HG02642 (cell line): ENCODE data around the gene BLOC1S1.

Experiments used
- ATAC-seq: cut with Tn5 transposase; IDR thresholded peaks from one replicate; pipeline ENCODE4 v1.9.1; 2021; ENCODE audit warnings: mild to moderate bottlenecking; ENCODE audit not compliant: unreplicated experiment, poor library complexity

Gene BLOC1S1

DNA sequence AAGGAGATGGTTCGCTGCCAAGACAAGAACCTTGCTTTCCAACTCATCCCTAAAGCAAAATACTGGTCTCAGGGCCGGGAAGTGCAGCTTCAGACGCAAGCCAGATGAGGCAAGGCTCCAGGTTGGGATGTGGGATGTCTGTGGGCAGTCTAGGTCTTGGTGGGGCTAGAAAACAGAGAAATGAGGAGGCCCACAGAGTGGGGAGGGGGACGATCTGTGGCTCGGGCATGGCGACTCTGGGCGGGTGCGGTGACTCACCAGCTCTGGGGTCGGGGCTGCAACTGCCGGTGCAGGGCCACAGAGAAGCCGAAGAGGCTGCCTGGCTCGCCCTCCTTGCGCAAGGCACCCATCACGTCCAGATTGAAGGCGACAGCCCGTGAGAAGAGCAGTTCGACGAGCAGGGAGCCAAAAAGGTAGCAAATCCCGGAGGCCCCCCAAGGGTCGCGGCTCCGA, 8.6 kb upstream of the BLOC1S1 start:
- no peak for ATAC-seq

DNA sequence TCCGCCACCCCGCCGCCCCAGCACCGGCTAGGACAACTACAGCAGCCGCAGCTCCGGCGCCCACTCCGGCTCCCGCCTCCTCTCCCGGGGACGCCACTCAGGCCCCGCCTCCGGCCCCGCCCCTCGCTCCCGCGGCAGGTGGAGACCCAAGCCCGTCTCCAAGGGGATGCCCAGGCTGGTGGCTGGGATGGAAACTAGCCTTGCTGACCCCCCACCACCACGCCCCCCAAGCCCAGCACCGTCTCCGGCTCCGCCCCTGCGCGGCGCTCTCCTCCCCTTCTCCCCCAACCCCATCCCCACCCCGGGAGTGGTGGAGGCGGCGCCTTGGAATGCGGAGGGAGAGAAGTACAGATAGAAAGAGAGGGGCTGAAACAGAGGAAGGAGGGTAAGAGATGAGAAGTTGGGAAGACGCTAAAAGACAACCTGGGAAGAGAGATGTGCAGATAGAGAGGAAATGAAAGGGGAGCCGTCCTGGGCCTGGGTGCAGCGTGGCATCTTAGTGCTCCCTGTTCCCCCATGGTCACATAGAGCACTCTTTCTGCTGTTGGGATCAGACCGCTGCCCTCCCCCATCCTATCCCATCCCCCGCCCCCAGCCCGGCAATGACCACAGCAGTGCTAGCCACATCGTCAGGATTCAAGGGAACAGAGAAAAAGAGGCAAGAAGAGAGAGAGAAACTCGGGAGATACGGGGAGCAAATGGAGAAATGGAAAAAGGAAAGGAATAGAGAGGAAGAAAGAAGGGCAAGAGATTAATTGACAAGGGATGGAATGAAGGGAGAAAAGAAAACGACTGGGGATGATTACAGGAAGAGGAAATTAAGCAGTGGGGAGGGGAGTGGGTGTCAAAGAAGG, 7.8 kb upstream of the BLOC1S1 start, which contains the start of gene ITGA7:
Gene ITGA7, minus strand, starts transcription at position 64 of the 854 bp plus-strand sequence. CDS start 222 bp downstream, outside the sequence.
- ATAC-seq, result peak; percentile 61

DNA sequence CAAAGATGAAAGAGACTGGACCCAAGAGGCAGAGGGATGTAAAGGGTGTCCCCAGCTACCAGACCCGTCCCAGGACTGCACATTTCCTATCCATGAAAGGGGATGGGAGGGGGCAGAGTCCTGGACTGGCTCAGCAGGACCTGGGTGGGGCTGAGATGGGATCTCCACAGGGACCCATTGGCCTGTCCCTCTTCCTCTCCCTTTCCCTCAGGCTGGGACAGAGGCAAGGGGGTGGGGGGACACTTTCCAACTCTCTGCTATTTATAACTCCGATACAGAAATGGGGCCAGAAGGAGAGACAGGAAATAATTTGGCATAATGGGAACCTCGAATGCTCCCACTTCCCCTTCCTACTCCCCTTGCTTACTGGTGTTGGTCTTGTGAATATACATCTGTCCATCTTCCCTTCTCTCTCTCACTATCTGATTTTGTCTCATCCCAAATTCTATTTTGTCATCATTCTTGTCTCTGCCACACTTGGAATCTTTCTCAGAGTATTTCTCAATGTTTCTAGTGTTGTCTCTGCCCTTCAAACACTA, 7.1 kb upstream of the BLOC1S1 start:
- no peak for ATAC-seq

DNA sequence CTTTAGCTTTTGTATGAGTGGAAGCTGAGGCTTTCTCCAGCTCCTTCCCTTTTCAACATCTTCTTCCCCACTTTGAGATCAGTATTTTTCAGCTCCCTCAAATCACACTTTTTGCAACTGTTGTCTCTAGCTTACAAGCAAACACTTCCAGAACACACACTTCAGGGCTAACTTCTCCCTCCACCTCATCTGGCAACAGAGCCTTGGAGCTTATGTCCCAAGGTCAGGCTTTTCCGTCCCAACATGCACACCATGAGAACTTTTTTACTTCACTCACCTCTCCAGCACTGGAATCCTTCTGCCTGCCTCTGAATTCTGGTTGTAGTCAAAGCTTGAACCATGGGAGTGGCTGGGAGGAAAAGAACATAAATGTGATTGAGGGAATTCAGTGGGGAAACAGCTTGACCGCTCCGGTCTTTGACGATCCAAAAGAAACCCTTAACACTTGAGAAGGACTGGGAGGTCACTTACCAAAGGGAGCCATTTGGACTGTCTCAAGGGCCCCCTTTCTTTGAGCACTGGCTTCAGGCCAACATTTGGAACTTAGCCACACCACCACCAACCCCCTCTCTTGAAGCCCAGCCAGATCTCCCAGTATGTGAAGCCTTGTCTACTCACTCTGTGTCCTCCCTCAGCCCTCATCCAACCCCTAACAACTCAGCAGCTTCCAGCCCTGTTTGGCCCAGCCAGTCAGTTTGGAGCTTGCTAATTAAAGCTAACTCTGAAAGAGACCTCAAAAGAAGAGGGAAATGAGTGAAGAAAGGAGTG, 3.9 kb upstream of the BLOC1S1 start:
- ATAC-seq, result no peak

DNA sequence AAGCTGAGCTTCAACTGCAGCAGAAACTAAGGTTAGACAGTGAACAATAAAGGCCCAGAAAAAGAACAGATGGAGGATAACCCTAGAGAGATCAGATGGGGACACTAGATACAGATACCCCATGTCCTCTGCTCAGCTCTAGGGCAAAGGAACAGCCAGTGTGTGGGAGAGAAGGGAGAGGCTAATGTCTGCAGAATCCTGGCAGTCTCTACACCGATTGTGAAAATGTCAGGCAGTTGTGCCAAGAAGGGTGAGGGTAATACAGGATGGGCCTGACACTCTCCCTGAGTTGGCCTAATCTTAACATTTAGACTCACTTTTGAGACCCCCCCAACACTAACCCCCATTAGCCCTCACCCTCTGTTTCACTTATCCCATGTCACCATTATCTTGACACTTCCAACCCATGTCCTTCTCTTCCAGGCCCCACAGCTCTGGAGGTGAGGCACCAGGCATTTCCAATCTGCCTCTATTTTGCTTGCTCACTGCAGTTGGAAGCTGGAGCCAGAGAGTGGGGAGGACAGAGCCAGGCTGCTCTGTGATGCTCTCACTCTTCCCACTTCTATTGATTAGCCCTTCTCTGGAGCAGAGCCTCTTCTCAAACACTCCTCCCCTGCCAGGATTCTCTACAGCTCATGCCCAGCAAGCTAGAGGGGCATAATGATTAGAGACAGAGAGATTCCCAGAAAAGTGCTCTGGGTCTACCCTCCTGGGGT, 3.0 kb upstream of the BLOC1S1 start:
- no peak for ATAC-seq

DNA sequence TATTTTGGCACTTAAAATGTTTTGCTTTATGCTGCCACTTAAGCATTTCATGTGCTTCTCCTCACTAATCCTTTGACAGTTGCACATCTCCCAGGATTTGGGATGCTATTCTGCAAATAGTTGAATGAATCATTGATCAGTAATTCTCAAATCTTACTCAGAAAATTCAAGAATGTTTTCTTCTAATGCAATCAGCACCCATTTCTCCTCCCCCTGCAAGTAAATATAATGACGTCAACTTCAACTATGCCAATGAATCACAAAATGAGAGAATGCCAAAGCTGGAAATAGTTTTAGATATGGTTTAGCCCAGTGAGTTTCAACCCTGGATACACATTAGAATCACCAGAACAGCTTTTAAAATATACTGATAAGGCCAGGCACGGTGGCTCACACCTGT, 2.1 kb upstream of the BLOC1S1 start:
- ATAC-seq, result no peak

DNA sequence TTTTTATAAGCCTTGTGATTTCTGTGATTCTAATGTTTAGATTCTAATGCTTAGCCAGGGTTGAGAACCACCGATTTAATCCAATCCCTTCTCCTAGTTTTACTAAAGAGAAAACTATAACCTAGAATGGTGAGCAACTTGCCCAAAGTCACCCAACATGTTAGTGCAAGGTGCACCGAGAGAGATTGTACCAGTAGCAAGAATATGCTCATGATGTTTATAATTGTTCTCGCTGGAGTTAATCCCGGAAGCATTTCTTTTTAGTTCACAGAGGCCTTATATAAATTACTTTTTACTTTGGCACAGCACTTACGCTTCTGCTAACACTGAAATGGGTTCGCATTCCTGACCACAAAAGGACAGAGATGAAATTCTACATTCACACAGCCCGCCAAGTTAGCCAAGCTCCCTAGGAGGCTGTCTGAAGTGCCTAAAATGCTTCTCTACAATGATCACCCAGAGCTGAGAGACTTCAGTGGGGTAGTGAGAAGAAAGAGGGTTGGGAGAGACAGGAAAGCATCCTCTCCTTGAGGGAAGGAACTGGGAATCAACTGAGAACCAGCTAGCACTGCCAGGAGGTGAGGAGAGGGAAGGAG, 579 bp upstream of the BLOC1S1 start:
- ATAC-seq, result no peak

DNA sequence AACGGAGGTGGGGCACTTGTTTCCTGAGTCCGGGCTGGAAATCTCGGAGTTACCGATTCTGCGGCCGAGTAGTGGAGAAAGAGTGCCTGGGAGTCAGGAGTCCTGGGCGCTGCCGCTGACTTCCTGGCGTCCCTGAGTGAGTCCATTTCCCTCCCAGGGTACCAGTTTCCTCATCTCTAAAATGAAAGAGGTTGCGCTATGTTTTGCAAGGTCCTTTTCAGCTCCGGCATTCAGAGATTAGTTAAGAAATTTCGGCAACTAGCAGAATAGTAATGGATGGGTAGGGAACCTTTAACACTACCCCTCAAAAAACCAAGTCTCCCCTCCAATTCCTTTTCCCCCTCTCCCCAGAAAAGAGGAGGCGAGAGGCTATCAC, 724 bp downstream of the BLOC1S1 start:
- ATAC-seq, result no peak

DNA sequence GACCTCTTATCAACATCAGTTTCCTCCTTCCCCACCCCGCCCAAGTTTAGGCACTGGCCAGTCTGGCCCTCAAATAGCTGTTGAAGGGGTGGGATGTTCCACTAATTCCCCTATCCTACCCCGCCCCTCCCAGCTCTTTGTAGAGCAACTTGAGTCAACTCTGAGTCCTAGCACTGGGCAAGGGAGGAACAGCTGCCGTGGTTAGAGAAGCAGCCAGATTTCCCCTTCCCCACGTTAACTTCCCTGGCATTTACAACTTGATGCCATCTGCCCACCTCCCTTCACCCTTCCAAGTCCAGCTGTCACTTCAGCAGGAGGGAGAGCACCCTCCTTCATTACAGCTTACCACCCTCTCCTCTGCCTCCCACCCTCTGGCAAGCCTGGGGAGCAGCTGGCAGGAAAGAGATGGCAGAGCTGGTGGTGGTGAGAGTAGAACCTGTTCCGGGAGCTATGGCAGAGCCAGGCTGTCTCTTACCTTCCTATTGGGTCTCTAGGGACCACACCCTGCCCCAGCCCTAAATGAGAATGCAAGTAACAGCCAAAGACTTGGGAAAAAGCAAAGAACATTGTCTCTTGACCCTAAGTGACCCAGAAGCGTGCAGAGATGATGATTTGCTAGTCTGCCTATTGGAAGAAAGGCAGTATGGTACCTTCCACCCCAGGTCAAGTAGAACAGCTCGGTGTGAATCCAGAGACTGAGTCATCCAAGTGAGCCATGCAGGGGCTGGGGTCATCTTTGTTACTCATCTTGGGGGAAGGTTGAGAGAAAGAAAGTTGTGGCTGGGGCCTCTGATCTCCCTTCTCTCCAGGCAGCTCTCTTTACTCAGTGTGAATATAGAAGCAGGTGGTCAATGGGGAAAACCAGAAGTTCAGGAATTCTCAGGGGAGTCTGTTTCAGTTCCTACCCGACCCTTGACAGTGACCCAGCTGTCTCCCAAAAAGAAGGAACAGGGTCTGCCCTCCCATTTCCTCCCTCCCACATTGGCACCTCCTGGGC, 1.5 kb downstream of the BLOC1S1 start:
- ATAC-seq, result no peak

DNA sequence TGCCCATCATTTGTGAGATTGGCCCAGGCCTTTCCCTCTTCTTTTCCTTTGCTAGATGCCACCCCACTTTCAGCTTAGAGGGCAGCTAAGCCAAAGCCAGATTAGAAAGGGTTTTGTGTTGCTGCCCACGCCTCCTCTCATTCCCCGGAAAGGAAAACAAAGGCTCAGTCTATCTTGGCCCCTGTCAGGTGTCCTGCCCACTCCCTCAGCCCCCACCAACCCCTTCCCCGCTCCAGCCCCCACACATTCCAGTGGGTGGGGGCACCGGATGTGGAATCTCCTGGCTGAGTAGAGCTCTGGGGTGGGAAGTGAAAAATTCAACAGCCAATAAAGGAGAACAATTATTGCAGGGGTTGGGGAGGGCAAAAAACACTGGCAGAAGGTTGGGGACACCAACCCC, 2.2 kb downstream of the BLOC1S1 start:
- no peak for ATAC-seq

DNA sequence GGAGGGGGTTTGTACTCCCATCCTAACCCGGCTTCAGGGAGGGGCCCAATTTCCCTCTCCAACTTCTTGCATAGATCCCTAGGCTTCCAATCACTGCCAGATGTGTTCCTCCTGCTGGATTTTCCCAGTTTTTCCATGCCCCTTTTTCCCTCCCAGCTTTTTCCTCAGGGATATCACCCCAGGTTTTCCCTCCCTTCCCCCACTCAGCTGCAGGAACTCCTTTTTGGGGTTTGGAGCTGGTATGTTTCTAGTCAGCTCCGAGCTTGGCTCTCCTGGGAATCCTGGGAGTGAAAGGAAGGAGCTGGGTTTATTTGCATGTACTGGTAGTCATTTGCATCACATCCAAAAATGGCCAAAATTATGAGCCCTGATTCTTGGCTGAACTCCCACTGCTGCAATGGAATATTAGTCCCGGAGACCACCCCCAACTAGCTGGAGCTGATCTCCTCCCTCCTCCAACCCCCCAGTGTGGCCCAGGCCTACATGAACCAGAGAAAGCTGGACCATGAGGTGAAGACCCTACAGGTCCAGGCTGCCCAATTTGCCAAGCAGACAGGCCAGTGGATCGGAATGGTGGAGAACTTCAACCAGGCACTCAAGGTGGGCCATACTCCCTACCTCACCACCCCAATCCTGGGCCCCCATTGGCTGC, 2.9 kb downstream of the BLOC1S1 start:
- no peak for ATAC-seq

DNA sequence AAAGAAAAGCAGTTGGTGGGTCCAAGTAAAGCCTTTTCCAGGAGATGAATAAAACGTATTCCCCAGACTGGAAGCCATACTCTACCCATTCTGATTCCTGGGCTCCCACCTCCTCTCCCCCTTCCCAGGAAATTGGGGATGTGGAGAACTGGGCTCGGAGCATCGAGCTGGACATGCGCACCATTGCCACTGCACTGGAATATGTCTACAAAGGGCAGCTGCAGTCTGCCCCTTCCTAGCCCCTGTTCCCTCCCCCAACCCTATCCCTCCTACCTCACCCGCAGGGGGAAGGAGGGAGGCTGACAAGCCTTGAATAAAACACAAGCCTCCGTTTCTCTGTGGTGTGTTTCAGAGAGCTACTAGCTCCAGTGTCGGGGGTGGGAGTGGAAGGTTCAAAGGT, 3.5 kb downstream of the BLOC1S1 start:
- no peak for ATAC-seq

DNA sequence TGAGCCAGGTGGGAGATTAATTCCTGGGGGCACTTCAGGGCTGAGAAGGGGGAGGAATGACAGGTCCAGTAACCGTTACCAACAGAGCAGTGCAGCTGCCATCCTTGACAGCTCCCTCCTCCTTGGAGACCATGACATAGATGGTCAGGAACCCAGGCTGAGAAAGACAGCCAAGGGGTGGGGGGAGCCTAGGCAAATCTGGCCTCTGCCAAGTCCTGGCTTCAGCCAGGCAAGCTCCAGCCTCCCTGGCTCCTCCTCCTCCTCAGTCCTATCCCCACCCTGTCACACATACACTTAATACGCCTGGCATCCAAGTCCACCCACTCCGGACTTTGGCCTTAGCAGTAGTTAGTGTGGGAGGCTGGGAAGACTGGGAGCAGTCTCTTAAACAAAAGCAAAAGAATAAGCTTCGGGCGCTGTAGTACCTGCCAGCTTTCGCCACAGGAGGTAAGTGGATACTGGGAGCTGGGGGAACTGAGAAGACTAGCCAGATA, 4.3 kb downstream of the BLOC1S1 start, which contains the start of gene RDH5:
Gene RDH5, plus strand, starts transcription at position 323 of the 494 bp plus-strand sequence. CDS start 792 bp downstream, outside the sequence.
- ATAC-seq, result no peak

DNA sequence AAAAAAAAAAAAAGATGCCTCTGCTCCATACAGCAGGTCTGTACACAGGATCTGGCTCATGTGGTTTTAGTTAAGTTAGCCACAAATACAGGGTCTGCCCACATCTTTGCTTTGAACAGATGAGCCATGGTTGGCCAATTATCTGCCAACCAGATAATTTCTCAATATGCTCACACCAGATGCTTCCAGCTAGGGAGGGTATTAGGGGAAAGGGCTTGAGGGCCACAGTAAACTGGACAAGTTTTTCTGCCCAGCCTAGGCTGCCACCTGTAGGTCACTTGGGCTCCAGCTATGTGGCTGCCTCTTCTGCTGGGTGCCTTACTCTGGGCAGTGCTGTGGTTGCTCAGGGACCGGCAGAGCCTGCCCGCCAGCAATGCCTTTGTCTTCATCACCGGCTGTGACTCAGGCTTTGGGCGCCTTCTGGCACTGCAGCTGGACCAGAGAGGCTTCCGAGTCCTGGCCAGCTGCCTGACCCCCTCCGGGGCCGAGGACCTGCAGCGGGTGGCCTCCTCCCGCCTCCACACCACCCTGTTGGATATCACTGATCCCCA, 5.1 kb downstream of the BLOC1S1 start:
- no peak for ATAC-seq

DNA sequence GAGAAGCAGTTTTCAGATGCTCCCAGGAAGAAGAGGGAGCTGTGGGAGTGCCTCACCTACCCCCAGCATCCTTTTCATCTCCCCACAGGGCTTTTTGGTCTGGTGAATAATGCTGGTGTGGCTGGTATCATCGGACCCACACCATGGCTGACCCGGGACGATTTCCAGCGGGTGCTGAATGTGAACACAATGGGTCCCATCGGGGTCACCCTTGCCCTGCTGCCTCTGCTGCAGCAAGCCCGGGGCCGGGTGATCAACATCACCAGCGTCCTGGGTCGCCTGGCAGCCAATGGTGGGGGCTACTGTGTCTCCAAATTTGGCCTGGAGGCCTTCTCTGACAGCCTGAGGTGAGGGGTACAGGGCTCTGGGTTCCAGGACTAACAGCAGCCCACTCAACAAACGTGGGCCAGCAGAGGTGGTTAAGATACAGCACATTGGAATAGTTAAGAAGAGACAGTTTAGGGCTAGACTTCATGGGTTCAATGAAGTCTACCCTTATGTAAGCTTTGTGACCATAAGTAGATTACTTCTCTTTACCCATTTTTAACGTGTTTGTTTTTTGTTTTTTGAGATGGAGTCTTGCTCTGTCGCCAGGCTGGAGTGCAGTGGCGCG, 5.9 kb downstream of the BLOC1S1 start:
- no peak for ATAC-seq

DNA sequence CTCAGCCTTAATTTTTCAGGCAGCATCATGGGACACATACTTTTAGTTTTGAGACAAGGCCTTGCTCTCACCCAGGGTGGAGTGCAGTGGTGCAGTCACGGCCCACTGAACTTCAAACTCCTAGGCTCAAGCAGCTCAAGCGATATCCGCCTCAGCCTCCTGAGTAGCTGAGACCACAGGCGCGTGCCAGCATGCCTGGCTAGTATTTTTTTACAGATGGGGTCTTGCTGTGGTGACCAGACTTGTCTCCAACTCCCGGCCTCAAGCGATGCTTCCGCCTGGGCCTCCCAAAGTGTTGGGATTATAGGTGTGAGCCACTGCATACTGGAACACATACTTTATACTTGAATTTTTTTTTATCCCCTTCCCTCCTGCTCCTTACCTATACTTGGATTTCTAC, 7.1 kb downstream of the BLOC1S1 start:
- ATAC-seq, result no peak

DNA sequence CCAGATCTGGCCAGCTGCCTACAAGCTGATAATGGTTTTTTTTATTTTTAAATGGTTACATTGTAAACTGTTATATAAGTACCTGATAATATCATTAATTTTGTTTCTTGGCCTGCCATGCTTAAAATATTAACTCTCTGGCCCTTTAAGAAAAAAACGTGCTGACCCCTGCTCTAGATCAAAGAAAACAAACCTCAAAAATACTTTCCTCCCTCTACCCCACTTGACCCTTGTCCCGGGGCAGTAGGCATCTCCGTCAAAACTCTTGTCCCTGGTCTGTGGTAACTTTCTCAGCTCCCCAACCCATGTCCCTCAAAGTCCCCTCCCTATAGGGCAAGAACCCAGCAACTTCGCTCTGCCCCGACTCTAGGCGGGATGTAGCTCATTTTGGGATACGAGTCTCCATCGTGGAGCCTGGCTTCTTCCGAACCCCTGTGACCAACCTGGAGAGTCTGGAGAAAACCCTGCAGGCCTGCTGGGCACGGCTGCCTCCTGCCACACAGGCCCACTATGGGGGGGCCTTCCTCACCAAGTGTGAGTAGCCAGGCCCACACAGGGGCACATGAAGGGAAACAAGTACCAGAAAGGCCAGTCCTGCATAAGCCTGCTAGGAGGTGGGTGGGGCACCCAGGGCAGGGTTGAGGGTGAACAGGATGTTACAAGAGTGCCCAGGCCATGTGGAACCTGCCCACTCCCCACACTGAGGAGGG, 7.8 kb downstream of the BLOC1S1 start:
- ATAC-seq, result no peak
